ENCODE results near the gene CATSPER1. TPM values are rescaled to one million over a fixed set of nuclear protein-coding genes. Genes with fewer than 3 reads are reported as not detected.

Gene CATSPER1
- 0.14 TPM in 1 of 2 replicates, not detected in the other for total RNA-seq

DNA sequence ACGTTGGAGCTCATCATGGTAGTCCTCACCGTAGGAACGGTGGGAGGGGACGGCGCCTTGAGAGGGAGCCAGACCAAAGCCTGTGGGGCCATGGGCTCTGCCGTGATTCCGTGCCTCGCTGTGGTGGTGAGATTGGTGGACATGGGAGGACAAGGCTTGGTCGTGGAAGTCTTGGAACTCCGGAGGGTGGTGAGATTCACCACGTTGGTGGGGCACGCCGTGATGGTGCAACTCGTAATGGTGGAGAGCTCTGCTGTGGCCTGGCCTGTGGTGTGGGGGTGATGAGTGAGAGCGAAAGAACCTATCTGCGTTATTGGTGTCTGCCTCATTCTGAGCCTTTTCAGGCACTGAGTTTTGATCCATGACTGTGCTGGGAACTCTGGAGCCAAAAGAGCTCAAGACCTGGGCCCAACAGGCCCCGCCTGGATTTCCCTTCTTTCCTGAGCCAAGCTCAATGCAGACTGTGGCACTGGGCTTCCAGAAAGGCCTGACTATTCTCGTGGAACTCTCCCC is at the start of gene CATSPER1:
CATSPER1 (minus strand) TSS at position 463 of the 513 bp plus-strand sequence; CDS start at position 363, 100 bp downstream.

DNA sequence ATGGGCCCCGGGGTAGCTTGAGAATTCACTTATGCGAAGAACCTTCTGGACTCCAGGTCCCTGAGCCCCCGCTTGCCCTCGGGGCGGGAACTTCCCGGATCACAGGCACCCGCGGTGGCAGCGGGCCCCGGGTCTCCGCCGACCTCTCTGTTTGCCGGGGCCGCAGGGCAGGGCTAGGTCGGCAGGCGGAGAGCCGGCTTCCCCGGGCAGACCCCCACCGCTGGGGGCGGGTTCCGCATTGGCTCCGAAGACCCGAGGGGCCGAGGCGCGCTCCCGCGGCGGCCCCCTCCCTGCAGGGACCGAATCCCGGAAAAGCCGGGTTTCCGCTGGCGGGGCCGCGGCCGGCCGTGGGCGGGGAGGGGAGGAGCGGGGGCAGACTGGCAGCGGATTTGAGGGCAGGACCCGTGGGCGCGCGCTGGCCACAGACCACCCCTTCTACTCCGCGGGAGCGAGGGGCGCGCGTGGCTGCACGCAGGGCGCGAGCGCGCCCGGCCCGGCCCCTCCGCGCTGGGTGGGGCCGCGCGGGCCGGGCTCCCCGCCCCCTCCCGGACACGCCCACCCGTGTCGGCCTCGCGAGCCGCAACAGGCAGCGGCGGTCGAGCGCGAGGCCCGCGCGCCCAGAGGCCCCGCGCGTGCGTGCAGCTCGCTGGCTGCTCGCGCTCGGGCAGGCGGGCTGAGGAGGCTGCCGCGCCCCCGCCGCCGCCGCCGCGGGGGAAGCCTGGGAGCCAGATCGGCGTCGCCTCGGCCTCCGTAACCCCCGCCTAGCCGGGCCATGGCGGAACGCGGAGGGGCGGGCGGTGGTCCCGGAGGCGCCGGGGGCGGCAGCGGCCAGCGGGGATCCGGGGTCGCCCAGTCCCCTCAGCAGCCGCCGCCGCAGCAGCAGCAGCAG is 43.7 kb upstream of the CATSPER1 start, which contains the start of gene PACS1:
PACS1 (plus strand) TSS at position 558 of the 889 bp plus-strand sequence; CDS start at position 773, 215 bp downstream.

DNA sequence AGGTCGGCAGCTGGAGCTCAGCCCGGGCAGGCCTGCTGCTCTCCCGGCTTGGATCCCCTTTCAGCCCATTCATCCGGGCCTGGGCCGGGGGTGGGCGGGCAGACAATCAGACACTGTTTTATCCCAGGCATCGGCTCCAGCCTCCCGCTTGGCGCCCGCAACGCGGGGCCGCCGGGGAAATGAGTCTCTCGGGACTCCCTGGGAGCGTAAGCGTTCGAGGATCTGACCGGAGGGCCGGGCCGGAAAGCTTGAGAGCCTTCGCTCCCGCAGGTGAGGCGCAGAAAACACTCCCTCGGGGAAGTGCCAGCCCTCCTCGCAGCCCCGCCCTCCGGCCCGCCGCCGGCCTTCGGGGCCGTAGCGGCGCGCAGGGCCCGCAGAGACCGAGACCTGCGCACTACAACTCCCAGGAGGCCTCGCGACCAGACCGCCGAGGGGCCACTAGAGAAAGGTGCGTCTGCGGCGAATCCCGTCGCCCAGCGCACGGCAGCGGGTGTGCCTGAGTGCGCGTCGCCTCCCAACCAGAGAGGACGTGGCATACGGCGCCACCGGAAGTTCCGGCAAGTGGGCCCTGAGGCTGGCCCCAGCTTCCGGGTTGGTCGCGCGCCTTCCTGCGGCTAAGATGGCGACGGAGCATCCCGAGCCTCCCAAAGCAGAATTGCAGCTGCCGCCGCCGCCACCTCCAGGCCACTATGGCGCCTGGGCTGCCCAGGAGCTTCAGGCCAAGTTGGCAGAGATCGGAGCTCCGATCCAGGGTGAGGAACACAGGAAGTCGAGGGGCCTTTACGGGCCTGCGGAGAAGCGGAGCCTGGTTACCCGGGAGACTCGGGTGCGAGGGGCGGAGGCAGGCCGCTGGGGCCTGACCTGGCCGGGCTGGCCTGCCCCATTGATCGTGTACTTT is 25.7 kb upstream of the CATSPER1 start, which contains the start of gene SF3B2:
SF3B2 (plus strand) TSS at position 599 of the 898 bp plus-strand sequence; CDS start at position 620, 21 bp downstream.

DNA sequence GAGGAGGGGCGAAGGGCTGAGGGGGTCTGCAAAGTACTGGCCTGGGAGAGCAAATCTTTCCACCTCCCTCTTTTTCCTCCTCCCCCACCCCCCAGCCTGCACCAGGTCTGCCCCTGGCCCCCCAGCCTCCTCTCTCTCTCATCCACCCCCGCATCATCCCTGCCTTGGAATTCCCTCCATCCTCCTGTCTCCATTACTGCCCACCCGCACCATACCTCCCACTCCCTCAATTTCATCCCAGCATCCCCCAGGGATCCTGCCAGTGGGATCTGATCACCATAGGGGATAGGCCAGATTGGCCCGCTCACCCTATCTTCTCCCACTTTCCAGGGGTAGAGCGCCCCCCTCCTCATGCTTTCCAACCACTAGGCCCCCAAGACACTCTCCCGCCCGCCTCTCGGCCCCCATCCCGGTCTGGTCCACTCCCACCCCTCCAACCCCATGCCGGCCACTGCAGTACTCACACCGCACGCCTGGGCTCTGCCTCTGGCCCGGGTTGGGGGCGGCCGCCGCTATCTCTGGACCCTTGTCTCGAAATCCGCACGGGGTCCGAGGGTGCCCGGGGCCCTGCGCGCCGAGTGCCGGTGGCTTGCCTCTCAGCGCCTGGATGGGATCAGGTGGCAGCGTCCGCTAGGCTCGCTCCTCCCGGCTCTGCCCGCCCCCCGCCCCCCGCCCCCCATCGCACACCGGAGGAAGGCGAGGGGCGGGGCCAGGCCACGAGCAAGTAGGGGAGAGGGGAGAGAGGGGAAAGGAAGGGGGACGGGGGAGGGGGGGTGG is 22.5 kb upstream of the CATSPER1 start, which contains the start of gene GAL3ST3:
GAL3ST3 (minus strand) TSS at position 615 of the 777 bp plus-strand sequence. CDS start 3,746 bp downstream, outside the sequence.

DNA sequence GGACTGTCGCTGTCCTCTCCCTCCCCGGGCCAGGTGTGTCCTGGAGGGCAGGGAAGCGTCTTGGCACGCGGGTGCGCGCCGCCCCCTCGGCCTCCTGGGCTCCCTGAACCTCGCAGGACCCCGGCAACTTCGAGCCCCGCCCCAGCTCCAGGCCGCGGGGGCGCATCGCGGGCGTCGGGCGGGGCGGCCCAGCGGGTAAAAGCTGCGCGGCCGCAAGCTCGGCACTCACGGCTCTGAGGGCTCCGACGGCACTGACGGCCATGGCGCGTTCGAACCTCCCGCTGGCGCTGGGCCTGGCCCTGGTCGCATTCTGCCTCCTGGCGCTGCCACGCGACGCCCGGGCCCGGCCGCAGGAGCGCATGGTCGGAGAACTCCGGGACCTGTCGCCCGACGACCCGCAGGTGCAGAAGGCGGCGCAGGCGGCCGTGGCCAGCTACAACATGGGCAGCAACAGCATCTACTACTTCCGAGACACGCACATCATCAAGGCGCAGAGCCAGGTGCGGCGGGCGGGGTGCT is 14.4 kb downstream of the CATSPER1 start, which contains the start of gene CST6:
CST6 (plus strand) TSS at position 224 of the 519 bp plus-strand sequence; CDS start at position 261, 37 bp downstream.

DNA sequence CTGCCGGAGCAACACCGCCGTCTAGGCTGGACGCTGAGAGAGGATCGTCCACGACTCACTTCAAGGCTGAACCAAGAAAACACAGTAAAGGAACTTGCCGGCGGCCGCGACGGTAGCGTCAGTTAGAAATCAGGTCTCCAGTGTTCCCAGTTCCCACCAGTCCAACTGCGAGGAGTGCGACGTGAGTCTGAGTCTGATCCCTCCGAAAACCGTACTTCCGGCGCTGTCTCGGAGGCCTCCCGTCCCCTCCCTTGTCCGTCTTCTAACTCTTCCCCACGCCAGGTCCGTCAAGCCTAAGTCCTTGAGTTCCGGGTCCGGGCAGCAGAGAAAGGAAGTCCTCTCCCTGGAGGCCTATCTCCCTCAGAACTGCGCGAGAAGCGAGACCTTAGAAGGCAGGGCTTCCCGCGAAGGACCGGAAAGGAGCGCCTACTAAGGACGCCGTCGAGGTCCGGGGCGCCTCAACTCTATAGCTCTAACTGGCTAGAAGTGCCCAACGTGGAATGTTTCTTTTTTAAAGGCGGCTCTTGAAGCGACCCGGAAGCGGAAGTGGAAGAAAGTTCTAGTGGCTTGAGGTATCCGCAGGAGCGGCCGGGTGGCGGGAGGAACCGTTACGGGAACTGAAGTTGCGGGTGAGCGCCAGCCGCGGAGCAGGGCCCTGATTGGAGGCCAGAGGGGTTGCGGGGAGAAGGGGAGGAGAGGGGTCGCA is 24.2 kb downstream of the CATSPER1 start, which contains the start of the genes BANF1 and EIF1AD:
BANF1 (plus strand) TSS at position 562 of the 706 bp plus-strand sequence. CDS start 748 bp downstream, outside the sequence.
EIF1AD (minus strand) TSS at position 216 of the 706 bp plus-strand sequence. CDS start 1,768 bp downstream, outside the sequence.

Other genes starting within 250 kb of the CATSPER1 start
- gene AP5B1, start 245.5 kb downstream of the CATSPER1 start, total RNA-seq: 4.0 and 5.5 TPM in 2 replicates
- gene OVOL1, start 239.4 kb downstream of the CATSPER1 start, total RNA-seq: not detected in 2 replicates
- 0.65 and 1.3 TPM in 2 replicates for gene SNX32, start 192.5 kb downstream of the CATSPER1 start, total RNA-seq
- gene CFL1, start 168.3 kb downstream of the CATSPER1 start, total RNA-seq: 767 and 912 TPM in 2 replicates
- gene MUS81, start 166.0 kb downstream of the CATSPER1 start, total RNA-seq: 37.7 and 39.0 TPM in 2 replicates
- 72.7 and 94.0 TPM in 2 replicates for gene EFEMP2, start 153.7 kb downstream of the CATSPER1 start, total RNA-seq
- not detected in 2 replicates for gene CTSW, start 146.6 kb downstream of the CATSPER1 start, total RNA-seq
- 160 and 205 TPM in 2 replicates for gene FIBP, start 138.0 kb downstream of the CATSPER1 start, total RNA-seq
- gene CCDC85B, start 135.8 kb downstream of the CATSPER1 start, total RNA-seq: 32.4 and 49.1 TPM in 2 replicates
- 2.6 and 4.4 TPM in 2 replicates for gene FOSL1, start 126.1 kb downstream of the CATSPER1 start, total RNA-seq
- gene C11orf68, start 107.4 kb downstream of the CATSPER1 start, total RNA-seq: 11.1 and 15.3 TPM in 2 replicates
- gene DRAP1, start 107.1 kb downstream of the CATSPER1 start, total RNA-seq: 245 and 284 TPM in 2 replicates
- not detected in 2 replicates for gene TSGA10IP, start 81.0 kb downstream of the CATSPER1 start, total RNA-seq
- 60.3 and 78.4 TPM in 2 replicates for gene SART1, start 64.7 kb downstream of the CATSPER1 start, total RNA-seq
- gene EIF1AD, start 24.3 kb downstream of the CATSPER1 start, total RNA-seq: 20.8 and 29.0 TPM in 2 replicates
- gene BANF1, start 24.0 kb downstream of the CATSPER1 start, total RNA-seq: 9.7 and 19.1 TPM in 2 replicates
- 0.14 TPM in 1 of 2 replicates, not detected in the other for gene CST6, start 14.5 kb downstream of the CATSPER1 start, total RNA-seq
- under 0.01 and 0.14 TPM in 2 replicates for gene GAL3ST3, start 22.7 kb upstream of the CATSPER1 start, total RNA-seq
- gene SF3B2, start 25.9 kb upstream of the CATSPER1 start, total RNA-seq: 81.8 and 115 TPM in 2 replicates
- 17.9 and 28.0 TPM in 2 replicates for gene PACS1, start 43.8 kb upstream of the CATSPER1 start, total RNA-seq
- gene KLC2, start 231.2 kb upstream of the CATSPER1 start, total RNA-seq: 12.7 and 18.8 TPM in 2 replicates
- gene RAB1B, start 242.2 kb upstream of the CATSPER1 start, total RNA-seq: 47.9 and 58.0 TPM in 2 replicates

All from smooth muscle cell of bladder (primary cell).